ENCODE results near the gene PNPLA8.
"Not testable (repeated sequence)": the region's sequence is repeated elsewhere in the genome, so short reads cannot be mapped to it uniquely, and the experiment has no call there.

DNA sequence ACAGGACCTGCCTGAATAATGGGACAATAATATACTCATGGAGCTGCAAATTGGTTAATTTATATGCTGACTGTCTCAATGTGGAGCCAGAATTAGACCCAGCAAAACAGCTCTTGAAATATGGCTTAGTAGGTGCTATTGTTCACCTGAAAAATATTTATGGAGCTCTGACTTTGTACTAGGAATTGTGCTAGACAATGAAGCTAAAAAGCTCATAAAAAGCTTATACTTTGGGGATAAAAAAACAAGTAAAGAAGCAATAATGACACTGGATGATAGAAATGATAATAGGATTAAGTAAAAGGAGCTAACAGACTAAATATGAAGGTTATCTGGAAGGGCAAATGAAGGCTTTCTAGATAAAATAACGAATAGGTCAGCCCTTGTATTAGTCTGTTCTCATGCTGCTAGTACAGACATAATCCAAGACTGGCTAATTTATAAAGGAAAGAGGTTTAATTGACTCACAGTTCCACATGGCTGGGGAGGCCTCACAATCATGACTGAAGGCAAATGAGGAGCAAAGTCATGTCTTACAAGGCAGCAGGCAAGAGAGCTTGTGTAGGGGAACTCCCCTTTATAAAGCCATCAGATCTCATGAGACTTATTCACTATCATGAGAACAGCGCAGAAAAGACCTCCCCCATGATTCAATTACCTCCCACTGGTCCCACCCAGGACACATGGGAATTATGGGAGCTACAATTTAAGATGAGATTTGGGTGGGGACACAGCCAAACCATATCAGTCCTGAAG is 22.4 kb upstream of the PNPLA8 start:
- TF ChIP-seq, protein P1, sequence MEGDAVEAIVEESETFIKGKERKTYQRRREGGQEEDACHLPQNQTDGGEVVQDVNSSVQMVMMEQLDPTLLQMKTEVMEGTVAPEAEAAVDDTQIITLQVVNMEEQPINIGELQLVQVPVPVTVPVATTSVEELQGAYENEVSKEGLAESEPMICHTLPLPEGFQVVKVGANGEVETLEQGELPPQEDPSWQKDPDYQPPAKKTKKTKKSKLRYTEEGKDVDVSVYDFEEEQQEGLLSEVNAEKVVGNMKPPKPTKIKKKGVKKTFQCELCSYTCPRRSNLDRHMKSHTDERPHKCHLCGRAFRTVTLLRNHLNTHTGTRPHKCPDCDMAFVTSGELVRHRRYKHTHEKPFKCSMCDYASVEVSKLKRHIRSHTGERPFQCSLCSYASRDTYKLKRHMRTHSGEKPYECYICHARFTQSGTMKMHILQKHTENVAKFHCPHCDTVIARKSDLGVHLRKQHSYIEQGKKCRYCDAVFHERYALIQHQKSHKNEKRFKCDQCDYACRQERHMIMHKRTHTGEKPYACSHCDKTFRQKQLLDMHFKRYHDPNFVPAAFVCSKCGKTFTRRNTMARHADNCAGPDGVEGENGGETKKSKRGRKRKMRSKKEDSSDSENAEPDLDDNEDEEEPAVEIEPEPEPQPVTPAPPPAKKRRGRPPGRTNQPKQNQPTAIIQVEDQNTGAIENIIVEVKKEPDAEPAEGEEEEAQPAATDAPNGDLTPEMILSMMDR (conservative IDR thresholded peaks at IDR 0.05): not testable (repeated sequence)
- TF ChIP-seq EZH2 (IDR thresholded peaks at IDR 0.05; ENCODE audit: low read depth): not testable (repeated sequence)
